Measurements from ENCODE around the gene TMEM233.

GRCh38 chr12:119691202-119691810, 97.7 kb downstream of the TMEM233 start:
- TF ChIP-seq CREB1 (IDR thresholded peaks at IDR 0.05; ENCODE audit: low read depth) (no peak), NFIC (IDR thresholded peaks at IDR 0.05) (no peak), REST (IDR thresholded peaks at IDR 0.05; ENCODE audit: low read depth) (no peak), USF1 (IDR thresholded peaks at IDR 0.05) (no peak), EP300 (IDR thresholded peaks at IDR 0.05; ENCODE audit: borderline replicate concordance) (no peak), FOXM1 (IDR thresholded peaks at IDR 0.05; ENCODE audit: borderline replicate concordance, low read depth) (no peak), CEBPB (IDR thresholded peaks at IDR 0.05) (no peak)

Measured in Ishikawa (cell line).